Cerebellar cortex (tissue), 1 donor: Measurements from ENCODE around the gene SAFB2.

Source experiments
- DNase-seq: peaks from one replicate; pipeline ENCODE4 v3.0.0-alpha.2; 2015; ENCODE audit warnings: low spot score

The SAFB2 gene

GRCh38 chr19:5579697-5580096 is 42.9 kb downstream of the SAFB2 start:
- no peak for DNase-seq

DNA sequence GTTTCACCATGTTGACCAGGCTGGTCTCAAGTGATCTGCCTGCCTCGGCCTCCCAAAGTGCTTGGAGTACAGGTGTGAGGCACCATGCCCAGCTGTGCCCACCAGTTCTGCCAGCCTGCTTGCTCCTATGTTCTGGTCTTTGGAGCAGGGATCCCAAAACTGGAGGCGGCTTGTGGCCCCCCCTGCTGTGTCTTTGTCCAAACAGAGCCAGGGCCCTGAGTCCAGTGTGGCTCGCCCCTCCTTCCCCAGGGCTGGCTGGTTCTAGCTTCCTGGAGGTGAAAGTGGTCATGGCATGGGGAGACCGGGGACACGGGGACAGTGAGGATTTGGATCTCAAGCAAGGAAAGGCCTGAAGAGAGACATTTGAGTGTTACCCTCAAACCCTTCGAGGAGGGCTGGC is 43.3 kb downstream of the SAFB2 start:
- no peak for DNase-seq

GRCh38 chr19:5578097-5578846 is 44.3 kb downstream of the SAFB2 start:
- DNase-seq, result peak; percentile 52

- no peak for DNase-seq
These were observed 47.0 kb downstream of the SAFB2 start for GRCh38 chr19:5575590-5575989.

- DNase-seq, result no peak
These were observed 49.9 kb downstream of the SAFB2 start for GRCh38 chr19:5572556-5573286.

- DNase-seq, result no peak
These were observed 50.8 kb downstream of the SAFB2 start for GRCh38 chr19:5571777-5572176.

GRCh38 chr19:5567970-5568407 is 54.6 kb downstream of the SAFB2 start:
- no peak for DNase-seq

DNA sequence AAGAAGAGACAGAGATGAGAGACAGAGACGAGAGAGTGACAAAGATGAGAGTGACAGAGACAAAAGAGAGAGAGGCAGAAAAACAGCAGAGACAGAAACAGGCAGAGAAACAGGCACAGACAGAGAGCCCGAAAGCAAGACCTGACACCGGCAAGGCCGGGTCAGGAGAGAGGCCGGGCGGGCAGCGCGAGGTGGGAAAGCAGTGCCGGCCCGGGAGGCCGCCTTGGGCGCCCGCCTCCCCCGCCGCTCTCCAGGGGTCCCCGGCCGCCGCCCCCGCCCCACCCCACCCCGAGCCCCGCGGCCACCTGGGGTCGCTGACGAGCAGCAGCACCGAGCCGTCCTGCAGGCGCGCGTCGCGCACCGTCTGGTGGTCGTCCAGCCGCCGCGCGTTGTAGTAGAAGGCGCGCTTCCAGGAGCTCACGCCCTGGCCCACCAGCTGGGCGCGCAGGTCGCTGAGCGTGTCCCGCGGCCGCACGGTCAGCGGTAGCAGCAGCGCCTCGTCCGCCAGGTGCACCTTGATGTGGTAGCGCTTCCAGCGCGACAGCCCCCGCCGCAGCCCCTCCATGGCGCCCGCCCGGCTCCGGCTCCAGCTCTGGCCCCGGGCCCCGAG is 55.1 kb downstream of the SAFB2 start, which contains the start of gene TINCR:
TINCR (minus strand) TSS at position 594 of the 610 bp plus-strand sequence.
- DNase-seq, result no peak

GRCh38 chr19:5564930-5565329 is 57.6 kb downstream of the SAFB2 start:
- no peak for DNase-seq

DNA sequence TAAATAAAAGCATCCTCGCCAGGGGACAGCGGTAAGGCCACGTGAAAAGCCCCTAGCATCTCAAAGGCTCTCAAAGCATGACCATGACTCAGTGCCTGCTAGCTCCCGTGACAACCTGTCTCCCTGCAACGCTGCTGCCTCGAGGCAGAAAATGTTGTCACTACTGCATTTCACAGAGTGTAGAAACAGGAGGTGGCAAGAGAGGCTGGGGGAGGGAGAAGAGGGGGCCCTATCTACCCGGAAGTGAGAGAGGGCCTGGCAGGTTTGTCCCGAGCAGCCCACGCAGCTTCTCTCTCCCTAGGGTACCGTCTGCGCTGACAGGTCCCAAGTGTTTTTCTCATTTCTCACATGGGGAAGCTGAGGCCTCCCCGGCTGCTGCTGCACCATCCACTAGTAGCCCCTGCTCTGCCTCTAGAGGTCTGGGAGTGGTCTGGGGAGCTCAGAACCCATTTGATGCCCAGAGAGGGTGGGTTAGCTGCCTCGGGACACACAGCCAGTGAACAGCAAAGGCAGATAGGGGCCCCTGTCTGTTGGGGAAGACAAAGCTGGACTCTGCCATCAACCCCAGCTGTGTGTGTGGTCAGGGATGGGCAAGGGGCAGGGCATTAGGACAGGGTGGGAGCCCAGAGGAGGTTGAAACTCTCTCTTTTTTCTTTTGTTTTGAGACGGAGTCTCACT is 58.5 kb downstream of the SAFB2 start:
- no peak for DNase-seq

GRCh38 chr19:5563008-5563431 is 59.6 kb downstream of the SAFB2 start:
- no peak for DNase-seq

DNA sequence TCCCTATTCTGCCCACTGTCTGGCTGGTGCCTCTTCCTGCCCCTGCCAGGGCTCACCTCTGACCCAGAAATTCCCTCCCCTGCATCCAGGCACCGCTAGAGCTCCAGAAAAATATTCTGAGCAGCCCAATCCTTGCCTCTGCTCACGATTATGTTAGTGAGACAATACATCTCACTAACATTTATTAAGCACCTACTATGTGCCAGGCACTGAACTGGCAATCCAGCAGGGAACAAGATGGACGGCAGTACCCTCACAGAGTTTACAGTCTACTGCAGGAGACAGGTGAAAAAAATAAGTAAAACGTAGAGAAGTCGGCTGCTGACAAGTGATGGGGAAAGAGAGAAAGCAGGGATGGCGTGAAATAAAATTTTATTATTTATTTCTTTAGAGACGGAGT is 60.3 kb downstream of the SAFB2 start:
- no peak for DNase-seq

GRCh38 chr19:5561559-5561958 is 61.0 kb downstream of the SAFB2 start:
- DNase-seq, result no peak

DNA sequence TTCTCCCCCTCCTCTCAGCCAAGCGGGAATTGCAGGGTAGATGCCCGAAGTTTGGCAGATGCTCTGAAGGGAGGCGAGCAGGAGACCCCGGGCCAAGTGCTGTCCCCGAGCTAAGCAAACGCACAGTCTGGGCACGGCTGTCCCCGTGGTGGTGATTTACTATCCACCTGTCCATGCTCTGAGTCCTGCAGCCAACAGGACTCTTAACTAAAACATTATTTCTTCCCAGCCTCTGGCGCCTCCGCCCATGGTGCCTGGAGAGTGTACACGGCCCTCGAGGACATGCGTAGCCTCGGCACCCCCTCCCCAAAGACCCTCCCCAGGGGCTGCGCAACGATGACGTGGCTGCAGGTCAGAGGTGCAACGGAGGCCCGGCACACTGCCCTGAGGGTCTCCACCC is 62.4 kb downstream of the SAFB2 start:
- no peak for DNase-seq

- DNase-seq, result no peak
These were observed 62.8 kb downstream of the SAFB2 start for GRCh38 chr19:5559804-5560133.

GRCh38 chr19:5558101-5558621 is 64.4 kb downstream of the SAFB2 start:
- no peak for DNase-seq

DNA sequence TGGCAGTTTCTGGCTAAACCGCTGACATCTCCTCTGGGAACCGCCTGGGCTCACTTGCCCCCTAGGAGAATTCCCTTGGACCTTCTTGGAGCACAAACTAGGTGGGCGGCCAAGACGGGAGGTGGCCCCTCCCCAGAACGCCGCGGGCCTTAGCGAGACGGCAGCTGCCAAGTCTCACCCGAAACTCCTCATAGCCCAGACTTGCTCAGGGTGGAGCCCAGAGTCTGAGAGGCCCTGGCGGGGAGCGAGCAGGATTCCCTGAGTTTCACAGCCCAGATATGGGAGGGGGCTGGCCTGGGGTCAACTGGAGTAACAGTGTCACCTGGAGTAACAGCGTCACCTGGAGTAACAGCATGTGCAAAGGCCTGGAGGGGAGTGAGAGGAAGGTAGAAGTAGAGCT is 64.9 kb downstream of the SAFB2 start:
- no peak for DNase-seq

- no peak for DNase-seq
These were observed 67.7 kb downstream of the SAFB2 start for GRCh38 chr19:5554828-5555227.

DNA sequence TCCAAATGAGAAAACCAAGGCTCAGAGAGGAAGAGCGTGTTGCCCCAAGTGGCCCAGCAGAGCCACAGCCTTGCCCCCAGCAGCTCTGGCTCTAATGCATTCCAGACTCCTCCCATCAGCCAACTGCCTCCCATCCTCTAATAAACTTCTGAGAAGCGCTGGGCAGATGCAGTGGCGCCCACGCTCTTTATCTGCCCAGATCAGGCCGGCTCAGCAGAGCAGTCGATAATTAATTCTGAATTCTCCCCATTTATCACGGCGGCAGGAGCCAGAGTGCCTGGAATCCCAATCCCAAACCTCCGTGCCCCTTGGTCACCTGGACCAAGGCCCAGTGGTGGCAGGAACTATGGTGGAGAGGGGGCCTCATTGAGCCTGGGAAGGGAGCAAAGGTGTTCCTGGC is 68.7 kb downstream of the SAFB2 start:
- DNase-seq, result no peak

GRCh38 chr19:5547881-5548280 is 74.7 kb downstream of the SAFB2 start:
- peak; percentile 45 for DNase-seq

DNA sequence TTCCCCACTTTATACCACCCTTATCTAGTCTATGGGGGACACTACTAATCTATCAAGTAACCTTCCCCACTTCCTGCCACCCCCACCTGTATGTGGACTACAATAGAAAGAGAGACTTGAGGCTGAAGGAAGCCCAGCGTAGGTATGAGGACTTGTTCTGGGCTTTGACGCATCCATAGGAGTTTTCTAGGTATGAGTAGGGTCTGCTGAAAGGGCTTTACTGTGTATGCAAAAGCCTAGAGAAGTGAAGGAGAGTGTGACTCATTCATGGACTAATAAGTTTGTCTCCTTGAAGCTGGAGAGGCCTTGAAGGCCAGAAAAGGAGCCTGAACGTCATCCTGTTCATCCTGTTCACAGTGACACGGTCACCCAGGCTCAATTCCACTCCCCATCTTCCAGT is 76.6 kb downstream of the SAFB2 start:
- no peak for DNase-seq

DNA sequence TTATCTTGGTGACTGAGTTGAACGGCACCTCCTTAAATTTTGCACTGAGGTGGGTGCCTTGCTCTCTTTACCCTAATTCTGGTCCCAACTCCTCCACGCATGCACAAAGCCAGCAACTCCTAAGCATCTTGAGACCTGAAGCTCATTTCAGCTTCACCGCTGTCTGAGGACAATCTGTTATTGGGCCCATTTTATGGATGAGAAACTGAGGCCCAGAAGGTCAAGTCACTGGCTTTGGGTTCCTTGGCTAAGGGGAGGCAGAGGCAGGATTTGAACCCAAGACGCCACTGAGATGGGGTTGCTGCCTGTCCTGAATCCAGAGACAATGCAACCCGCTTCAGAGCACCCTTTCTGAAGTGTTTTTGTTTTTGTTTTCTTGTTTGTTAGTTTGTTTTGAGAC is 77.5 kb downstream of the SAFB2 start:
- no peak for DNase-seq
